ENCODE measurements around the gene EP400.

EP400 gene

DNA sequence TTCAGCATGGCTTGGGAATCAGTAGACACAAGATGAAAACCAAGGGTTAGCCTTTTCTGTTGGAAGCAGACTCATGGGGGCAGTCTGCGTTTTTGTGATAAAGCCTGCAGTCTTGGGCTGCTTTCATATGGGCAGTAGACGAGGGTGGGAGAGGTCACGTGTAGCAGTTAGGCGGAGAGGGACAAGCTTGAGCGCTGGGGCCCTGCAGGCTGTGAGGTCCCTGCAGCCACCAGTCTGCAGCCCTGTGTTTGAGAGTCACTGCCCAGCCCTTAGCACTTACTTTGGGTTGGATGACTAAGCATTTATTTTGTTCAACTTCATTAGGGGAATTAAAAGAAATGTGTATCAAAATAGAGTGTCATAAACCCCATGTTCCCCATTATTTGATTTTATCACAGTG is 37.2 kb downstream of the EP400 start:
- no peak for DNase-seq (ENCODE audit: low read depth)

DNA sequence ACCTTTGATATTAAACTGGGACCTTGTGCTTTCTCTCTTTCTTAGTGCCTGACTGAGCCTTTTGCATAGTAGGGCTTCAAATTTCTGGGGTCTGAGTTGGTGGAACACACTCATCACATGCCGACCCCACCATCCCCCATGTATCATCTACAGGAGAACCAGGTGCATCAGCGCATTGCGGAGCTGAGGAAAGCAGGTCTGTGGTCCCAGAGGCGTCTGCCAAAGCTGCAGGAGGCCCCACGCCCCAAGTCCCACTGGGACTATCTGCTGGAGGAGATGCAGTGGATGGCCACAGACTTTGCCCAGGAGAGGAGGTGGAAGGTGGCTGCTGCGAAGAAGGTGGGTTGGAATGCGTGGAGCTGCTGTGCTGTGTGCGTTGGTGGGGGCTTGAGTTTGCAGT is 37.8 kb downstream of the EP400 start:
- no peak for DNase-seq (ENCODE audit: low read depth)

DNA sequence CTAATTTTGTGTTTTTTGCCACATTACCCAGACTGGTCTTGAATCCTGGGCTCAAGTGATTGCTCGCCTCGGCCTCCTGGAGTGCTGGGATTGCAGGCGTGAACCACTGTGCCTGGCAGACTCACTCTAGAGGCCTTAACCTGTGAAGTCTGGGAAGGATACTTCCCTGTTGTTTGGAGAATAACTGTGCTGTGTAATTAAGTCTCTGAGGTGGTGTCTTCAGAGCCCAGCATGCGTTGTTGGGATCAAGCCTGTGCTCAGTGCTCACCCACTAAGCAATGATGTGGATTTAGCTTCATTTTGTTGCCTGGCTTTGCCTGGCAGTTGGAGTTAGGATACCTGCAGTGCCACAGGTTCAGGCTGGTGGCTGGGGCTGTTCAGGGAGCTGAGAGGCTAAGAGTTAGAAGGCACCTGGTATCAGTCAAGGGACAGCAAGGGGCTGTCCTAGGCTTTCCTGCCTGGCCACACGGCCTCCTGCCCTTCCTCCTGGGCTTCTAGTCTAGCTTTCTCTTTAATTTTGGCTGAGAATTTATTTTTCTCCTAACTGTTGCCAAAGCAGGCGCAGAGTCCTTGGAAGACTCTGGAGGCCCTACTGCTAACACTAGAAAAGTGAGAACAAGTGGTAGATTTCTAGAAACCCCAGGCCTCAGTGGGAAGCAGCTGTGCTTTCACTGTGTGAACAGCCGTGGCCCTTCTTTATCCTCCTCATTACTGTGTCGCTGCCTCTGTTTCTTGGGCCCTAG is 38.5 kb downstream of the EP400 start:
- no peak for DNase-seq (ENCODE audit: low read depth)

DNA sequence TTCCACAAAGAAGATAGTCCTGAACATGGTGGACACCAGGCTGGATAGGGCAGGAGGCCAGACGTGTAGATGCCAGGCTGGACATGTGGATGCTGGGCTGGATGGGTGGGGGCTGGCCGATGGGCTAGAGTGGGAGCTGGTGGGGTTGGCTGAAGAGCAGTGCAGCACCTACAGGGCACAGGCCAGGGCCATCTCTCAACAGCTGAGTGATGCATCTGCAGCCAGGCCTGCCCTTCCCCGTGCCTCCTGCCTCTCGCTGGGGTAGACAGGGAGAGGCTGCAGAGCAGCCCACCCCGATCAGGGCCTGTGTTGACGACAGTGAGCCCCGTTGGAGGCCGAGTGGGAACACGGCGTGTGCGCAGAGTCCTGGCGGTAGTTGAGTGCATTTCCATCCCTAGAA is 39.3 kb downstream of the EP400 start:
- no peak for DNase-seq (ENCODE audit: low read depth)

DNA sequence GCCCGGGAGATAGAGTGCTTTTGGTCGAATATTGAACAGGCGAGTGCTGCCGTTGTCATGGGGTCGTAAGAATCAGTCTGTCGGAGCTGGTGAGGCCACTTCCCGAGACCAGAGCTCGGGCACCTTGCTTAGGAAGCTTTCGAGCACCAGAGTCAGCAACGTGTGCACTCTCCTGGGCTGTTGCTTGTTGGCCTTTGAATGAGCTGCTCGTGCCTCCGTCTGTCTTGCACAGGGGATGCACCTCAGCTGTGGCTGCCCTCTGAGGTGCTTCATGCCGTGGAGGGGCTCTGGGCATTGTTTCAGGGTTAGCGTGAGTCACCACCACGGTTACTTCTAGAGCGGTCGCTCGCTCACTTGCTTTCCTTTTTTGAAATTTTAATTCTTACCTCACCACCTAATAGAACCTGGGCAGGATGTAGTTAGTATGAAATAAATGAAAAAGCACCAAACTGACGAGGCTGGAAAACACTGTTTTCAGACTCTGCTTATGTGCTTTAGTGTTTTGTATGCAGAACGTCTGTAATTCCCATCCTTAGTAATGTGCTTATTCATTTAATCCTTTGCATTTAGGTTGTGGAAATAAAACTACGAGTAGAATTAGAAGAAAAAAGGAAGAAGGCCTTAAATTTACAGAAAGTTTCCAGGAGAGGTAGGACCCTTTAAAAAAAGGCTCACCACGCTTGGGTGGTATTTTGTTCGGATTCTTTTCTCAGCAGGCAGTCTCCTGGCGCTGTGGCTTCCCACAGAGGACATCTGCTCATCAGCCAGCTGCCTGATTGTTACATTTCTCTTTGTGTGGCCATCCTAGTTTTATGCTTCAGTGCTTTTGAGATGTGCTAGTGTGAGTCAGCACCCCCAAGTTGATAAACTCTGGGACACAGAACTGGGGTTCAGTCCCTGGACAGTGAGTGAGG is 40.6 kb downstream of the EP400 start:
- DNase-seq (ENCODE audit: low read depth) = peak; percentile 22

DNA sequence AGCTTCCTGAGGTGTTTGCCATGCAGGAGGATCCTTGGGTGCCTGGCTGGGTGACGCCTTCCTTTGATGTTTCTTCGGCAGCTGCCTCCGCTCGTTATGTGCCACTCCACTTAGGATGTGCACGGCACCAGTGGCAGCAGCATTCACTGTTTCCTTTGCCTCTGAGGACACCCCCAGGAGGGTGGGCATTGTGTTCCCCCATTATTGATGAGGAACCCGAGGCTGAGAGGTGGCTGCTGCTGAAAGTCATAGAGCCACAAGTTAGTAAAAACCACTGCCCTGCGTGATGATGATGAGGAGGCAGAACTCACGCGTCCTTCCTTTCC is 41.2 kb downstream of the EP400 start:
- no peak for DNase-seq (ENCODE audit: low read depth)

DNA sequence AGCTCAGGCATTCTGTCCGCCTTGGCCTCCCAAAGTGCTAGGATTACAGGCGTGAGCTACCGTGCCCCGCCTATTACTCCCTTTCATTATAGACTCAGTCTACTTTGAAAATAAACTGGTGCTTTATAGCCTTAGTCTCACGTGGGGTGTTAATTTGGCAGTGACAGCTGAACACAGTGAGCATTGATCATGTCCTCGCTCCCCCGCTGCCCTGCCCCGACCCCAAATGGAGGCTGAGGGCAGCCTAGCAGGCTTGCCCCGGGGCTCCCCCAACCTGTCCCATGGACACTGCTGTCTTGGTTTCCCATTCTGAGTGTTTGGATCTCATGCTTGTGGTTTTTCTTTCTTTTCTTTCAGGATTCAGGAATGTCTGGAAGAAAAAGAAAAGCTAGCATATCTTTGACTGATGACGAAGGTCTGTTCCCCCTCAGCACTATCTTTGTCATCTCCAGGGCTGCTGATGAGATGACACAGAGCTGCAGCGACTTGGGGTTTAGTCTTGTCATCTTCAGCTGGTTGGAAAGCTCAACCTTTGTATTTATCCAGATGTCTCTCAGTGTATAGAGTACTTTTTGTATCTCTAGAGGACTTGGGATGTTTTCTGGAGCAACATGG is 42.2 kb downstream of the EP400 start:
- no peak for DNase-seq (ENCODE audit: low read depth)

DNA sequence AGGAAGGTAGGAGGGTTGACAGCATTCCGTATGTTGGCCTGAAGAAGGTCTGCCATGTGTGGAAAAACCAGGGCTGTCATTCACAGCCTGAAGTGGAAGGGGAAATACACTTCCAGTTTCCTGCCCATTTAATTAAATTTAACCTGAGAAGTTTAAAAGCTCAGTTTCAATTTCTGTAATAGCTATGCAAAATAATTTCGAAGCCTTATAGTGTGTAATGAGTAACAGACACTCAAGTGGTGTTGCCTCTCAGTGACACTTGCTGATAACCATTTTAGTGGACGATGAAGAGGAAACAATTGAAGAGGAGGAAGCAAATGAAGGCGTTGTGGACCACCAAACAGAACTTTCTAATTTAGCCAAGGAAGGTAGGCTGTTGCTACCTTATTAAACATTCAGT is 44.8 kb downstream of the EP400 start:
- no peak for DNase-seq (ENCODE audit: low read depth)

DNA sequence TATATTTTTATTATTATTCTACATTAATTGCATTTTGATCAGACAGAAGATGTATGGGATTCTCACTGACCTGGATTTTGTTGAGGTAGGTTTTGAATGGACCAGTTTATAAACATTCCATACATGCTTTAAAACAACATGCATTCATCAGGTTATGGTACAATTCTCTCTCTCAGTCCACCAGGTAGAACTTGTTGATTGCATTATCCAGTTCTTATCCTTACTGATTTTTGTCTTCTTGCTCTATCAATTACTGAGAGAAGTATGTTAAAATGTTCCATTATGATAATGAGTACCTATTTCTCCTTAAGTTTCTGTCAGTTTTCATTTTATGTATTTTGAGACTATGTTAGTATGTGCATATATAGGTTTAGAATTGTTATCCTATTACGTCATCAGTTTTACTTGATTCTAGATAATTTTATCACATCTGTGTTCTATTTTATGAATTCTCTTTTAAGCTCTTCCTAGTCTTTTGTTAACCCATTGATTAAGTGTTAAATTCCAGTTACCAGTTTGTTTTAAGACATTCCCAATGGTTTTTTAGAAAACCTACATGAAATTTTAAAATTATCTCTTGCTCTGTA is 50.6 kb downstream of the EP400 start:
- no peak for DNase-seq (ENCODE audit: low read depth)

DNA sequence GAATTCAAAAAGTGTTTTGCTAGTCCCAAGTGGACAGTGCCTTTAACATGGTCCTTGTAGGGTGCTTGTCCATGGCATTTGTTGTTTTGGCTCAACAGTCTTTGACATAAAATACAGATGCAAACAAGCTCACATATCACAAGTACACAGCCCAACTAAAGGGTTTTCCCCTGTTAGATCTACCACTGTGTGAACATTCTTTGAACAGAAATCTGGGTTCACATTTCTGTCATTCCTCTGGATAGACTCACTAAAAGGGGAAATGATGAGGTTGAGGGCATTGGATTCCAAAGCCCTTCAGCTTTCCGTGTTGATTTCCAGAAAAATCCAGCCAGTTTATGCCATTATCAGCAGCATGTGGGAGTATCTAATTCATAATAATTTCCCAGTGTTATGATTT is 54.1 kb downstream of the EP400 start:
- peak; percentile 90 for DNase-seq (ENCODE audit: low read depth)

DNA sequence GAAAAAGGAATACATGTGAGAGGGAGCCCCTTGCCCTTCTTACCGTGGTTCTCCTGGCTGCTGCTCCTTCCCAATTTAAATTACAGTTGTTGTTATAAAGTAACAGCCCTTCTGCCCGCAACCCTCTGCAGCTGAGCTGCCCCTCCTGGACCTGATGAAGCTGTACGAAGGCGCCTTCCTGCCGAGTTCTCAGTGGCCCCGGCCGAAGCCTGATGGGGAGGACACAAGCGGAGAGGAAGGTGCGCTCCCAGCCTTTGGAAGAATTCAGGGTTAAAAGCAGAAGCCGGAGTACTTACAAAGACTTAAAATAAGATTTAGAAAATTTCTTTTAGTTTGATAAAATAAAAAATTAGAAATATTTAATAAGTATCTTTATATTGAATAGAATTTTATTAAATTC is 55.2 kb downstream of the EP400 start:
- DNase-seq (ENCODE audit: low read depth) = no peak

DNA sequence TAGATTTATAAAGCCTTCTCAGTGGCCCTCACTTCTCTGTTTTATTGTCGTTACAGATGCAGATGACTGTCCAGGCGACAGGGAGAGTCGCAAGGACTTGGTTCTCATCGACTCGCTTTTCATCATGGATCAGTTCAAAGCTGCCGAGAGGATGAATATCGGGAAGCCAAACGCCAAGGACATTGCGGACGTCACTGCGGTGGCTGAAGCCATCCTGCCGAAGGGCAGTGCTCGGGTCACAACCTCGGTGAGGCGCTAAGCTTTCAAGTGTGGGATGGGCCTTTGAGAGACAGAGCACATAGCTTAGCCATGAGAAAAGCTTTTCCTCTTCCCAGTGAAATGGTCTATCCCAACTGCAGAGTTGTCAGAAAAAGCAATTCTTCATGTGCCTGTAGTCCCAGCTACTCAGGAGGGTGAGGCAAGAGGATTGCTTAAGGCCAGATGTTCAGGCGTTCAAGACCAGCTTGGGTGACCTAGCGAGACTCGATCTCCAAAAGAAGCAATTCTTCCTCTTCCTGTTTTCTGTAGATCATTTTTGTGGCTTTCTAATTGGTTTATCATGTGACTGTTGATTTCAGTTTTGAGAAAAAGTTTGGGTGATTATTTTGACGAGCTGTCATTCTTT is 56.4 kb downstream of the EP400 start:
- peak; percentile 22 for DNase-seq (ENCODE audit: low read depth)

DNA sequence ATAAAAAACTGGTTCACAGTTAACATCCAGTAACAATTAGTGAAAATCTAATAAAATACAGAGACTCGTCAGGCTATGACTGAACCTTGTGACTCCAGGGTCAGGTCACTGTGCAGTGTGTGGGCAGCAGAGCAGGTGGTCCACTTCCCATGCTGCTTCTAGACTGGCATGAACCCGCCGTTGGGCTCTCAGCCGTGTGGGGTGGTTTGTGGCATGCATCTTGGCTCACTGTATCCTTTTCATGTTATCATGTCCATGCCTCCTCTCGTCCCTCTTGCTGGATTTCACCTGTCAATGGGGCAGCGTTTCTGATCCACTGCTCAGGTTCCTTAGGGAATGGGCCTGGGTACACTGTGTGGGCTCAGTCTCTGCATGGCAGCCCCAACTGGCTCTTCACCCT is 57.3 kb downstream of the EP400 start:
- DNase-seq (ENCODE audit: low read depth) = no peak

DNA sequence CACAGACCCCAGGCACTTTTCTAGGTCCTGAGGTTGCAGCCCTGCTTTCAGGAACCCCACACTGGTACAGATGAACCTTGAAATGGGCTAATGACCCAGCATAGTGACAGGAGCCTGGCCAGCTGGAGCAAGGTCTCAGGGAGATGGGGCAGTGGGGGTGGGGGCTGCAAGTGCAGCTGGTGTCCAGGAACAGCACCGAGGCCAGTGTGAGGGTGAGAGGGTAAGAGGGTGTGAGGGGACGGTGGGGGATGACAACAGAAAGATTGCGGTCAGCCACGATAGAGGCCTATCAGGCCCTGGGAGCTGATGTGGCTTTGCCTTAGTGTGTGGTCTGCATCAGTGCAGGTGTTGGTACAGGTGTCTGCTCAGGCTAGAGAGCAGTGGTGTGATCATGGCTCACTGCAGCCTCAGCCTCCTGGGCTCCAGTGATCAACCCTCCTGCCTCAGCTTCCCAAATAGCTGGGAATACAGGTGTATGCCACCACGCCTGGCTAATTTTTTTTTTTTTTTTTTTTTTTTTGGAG is 59.7 kb downstream of the EP400 start:
- no peak for DNase-seq (ENCODE audit: low read depth)

DNA sequence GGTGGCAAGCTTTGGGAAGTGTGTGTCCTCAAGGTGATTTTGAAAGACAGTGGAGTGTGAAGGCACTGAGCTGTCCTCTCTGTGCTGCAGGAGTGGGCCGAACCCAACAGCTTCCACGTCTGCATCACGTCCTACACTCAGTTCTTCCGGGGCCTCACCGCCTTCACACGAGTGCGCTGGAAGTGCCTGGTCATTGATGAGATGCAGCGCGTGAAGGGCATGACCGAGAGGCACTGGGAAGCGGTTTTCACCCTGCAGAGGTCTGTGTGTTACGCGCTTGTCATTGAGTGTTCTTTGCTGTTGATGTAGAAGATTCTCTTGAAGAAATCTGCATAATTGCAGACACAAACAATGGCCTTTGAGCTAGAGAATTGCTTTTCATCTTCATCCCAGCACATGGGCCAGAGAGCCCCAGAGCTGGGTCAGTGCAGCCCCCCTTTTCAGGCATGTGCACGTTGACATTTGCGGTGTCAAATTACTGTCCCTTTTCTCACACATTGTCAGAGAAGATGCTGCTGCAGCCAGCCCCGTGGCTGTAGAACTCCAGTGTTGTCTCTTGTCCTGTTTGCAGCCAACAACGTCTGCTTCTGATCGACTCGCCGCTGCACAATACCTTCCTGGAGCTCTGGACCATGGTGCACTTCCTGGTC is 63.3 kb downstream of the EP400 start:
- no peak for DNase-seq (ENCODE audit: low read depth)

DNA sequence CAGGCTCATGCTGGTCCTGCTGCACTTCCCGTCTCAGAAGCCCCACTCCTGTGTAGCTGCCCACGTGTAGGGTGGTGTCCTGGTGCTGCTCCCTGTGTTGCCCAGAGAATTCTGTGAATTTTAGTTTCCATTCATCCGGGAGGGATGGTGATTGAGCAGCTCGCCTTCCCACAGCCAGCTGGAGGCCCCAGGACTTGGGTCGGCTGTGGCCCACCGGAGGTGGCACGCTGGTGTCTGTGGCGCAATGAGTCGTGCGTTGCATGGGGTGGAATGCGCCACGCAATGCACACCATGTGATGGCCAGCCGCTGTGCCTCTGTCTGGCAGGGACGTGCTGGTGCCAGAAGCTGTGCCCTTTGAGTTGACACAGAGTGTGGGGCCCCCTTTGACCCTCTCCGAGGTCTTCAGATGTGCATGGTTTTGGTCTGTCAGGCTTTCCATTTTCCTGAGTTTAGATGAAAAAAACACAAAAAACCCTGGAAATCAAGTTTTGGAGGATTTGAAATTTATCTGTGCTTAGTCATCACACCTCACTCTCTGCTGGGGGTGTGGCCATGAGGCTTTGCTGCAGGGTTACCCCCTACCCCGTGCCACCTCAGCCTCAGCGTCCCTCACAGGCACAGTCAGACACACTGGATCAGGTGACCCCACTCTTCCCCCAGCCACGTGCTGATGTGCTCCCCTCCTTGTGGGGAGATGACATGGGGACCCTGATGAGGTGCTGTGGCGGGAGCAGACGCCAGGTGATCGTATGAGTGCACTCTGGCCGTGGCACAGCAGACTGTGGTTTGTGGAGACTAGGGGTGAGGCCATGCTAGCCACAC is 64.6 kb downstream of the EP400 start:
- DNase-seq (ENCODE audit: low read depth) = peak; percentile 42

DNA sequence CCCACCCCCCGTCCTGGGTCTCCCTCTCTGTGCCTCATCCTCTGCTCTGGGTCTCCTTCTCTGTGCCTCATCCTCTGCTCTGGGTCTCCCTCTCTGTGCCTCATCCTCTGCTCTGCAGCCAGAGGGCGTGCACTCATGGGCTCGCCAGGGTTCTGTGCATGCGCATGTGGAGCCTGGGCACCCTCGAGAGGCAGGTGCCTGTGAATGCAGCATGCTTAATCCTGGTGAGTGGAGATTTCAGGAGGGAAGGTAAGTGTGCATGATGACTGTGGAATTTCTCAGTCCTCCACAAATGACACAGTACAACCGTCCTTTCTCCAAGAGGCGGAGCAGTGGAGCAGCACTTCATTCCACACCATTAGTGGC is 65.2 kb downstream of the EP400 start:
- DNase-seq (ENCODE audit: low read depth) = no peak

DNA sequence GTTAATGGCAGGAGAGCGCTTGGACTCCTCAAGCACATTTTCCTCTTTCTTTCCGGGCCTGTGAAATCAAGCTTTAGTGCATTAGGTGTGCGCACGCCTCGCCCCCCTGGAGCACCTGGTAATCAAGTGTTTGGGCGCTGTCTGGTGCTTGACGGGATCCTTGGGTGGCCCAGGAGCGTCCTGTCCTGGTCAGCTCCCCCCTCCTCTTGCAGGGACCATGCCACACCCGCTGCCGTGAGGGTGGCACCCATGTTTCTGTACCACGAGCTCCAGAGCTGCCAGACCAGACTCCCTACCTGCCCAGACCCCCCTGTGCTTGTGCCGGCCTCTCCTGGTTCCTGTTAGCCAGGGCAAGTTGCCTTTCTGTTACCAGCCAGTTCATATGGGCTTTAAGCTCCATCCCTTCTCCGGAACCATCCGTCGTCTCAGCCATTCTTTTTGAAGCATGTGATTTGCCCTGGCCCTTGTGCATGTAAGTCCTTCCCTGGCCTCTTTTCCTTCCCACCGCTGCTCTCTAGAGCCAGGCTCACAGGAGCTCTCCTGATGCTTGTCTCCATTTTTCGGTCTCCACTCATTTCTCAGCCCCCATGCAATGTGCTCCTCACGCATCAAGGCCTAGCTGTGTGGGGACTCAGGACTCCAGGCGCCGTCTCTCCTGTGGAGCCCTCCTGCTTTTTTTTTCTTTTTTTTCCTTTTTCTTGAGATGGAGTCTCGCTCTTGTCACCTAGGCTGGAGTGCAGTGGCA is 66.1 kb downstream of the EP400 start:
- no peak for DNase-seq (ENCODE audit: low read depth)

DNA sequence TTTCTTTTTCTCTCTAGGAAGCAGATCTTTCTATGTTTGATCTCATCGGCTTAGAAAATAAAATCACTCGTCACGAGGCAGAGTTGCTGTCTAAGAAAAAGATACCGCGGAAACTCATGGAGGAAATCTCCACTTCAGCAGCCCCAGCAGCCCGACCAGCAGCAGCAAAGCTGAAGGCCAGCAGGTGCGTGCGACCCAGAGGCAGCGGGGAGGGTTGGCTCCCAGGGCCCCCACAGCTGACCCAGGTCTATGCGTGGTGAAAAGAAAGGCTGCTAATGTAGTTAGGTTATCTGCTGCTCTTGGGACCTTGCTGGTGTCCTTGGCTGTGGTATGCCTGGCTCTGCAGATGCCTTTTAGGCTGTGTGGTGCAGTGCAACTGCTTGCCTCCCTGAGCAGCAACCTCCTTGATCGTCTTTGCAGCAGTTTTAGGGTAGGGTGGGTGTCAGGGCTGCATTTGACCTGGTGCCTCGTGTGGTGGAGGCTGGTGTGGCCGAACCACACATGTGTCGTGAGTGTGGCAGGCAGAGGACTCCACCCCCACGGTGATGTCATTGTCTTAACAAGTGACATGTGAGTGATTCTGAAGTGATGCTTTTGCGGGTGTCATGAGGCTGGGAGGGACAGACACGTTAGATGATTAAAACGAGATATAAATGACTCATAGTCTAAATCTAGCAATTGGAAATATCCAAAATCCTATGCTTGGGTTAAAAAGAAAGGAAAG is 68.6 kb downstream of the EP400 start:
- no peak for DNase-seq (ENCODE audit: low read depth)
